ENCODE measurements around the gene ATF1. TPM values are rescaled to one million over a fixed set of nuclear protein-coding genes. Genes with fewer than 3 reads are reported as not detected.
A peak's percentile ranks its signal among the peaks of the same experiment; 100 is the strongest.

Gene ATF1
- total RNA-seq, 1 donor from 2014 or later: 24.8 TPM

- no peaks in the 10 kb centered on the region for H3K9me3 Mint-ChIP-seq
- Histone ChIP-seq H3K36me3 (no peaks in the 10 kb centered on the region), H3K79me2 (ENCODE audit: low read depth) (no peaks in the 10 kb centered on the region), H3K9ac (no peak overlapping the region), H3K4me1 (no peaks in the 10 kb centered on the region), H3K9me3 (ENCODE audit: low read depth) (no peaks in the 10 kb centered on the region), H3K27ac (no peak overlapping the region), H4K20me1 (ENCODE audit: low read depth) (no peaks in the 10 kb centered on the region), H3K4me3 (no peak overlapping the region), H2AFZ (replicated peaks) (no peak overlapping the region), H3F3A (ENCODE audit: low read depth) (no peaks in the 10 kb centered on the region), H3K4me2 (no peak overlapping the region), H3K27me3 (no peaks in the 10 kb centered on the region)
- TF ChIP-seq EZH2phosphoT487 (IDR thresholded peaks at IDR 0.05) (no peak), EZH2 (IDR thresholded peaks at IDR 0.05) (no peak), CTCF (IDR thresholded peaks at IDR 0.05) (no peak)
- H3K4me3 Mint-ChIP-seq: no peak overlapping the region
- peak overlapping the region; percentile 1 for H3K27ac Mint-ChIP-seq
- no peaks in the 10 kb centered on the region for H3K27me3 Mint-ChIP-seq (ENCODE audit: insufficient read depth, low read depth)
- peaks cover 17% of the 10 kb centered on the region for H3K36me3 Mint-ChIP-seq
- H3K4me1 Mint-ChIP-seq: no peaks in the 10 kb centered on the region
- no peak for DNase-seq (ENCODE audit: low spot score)
Measured at GRCh38 chr12:50751948-50752721, 11.8 kb upstream of the ATF1 start.

- Histone ChIP-seq H3K4me2 (no peak overlapping the region), H3K9me3 (ENCODE audit: low read depth) (no peaks in the 10 kb centered on the region), H3K36me3 (no peaks in the 10 kb centered on the region), H2AFZ (replicated peaks) (no peak overlapping the region), H3F3A (ENCODE audit: low read depth) (no peaks in the 10 kb centered on the region), H4K20me1 (ENCODE audit: low read depth) (no peaks in the 10 kb centered on the region), H3K27me3 (no peaks in the 10 kb centered on the region), H3K27ac (no peak overlapping the region), H3K4me1 (no peaks in the 10 kb centered on the region), H3K4me3 (no peak overlapping the region), H3K9ac (no peak overlapping the region), H3K79me2 (ENCODE audit: low read depth) (no peaks in the 10 kb centered on the region)
- Mint-ChIP-seq H3K4me3 (no peak overlapping the region), H3K9me3 (no peaks in the 10 kb centered on the region), H3K36me3 (peaks cover 15% of the 10 kb centered on the region), H3K27ac (no peak overlapping the region), H3K27me3 (ENCODE audit: insufficient read depth, low read depth) (no peaks in the 10 kb centered on the region), H3K4me1 (no peaks in the 10 kb centered on the region)
- no peak for DNase-seq (ENCODE audit: low spot score)
- no peak for TF ChIP-seq EZH2 (IDR thresholded peaks at IDR 0.05)
Measured at GRCh38 chr12:50753232-50753769, 10.6 kb upstream of the ATF1 start.

GRCh38 chr12:50764286-50765094 lies 589 bp downstream of the ATF1 start:
- no peaks in the 10 kb centered on the region for H3K36me3 ChIP-seq

More at GRCh38 chr12:50764286-50765094, 589 bp downstream of the ATF1 start:
- peaks cover 17% of the 10 kb centered on the region for H3K4me1 Mint-ChIP-seq
- H3K27ac Mint-ChIP-seq: peak overlapping the region; percentile 86
- peak overlapping the region; percentile 96 for H2AFZ ChIP-seq (replicated peaks)
- peaks cover 13% of the 10 kb centered on the region for H3K36me3 Mint-ChIP-seq
- peak; percentile 84 for DNase-seq (ENCODE audit: low spot score)
- H3K27me3 Mint-ChIP-seq (ENCODE audit: insufficient read depth, low read depth): no peaks in the 10 kb centered on the region
- no peak for TF ChIP-seq EZH2phosphoT487 (IDR thresholded peaks at IDR 0.05)
- no peak for TF ChIP-seq CTCF (IDR thresholded peaks at IDR 0.05)
- TF ChIP-seq EZH2 (IDR thresholded peaks at IDR 0.05): peak; percentile 10
- no peaks in the 10 kb centered on the region for H3K9me3 ChIP-seq (ENCODE audit: low read depth)
- no peaks in the 10 kb centered on the region for H3K27me3 ChIP-seq
- H3F3A ChIP-seq (ENCODE audit: low read depth): peaks cover 26% of the 10 kb centered on the region
- peak overlapping the region; percentile 97 for H3K4me3 Mint-ChIP-seq
- H3K4me3 ChIP-seq: peak overlapping the region; percentile 77
- H3K4me1 ChIP-seq: peaks cover 7% of the 10 kb centered on the region
- H3K9ac ChIP-seq: peak overlapping the region; percentile 54
- peak overlapping the region; percentile 89 for H3K4me2 ChIP-seq
- peaks cover 60% of the 10 kb centered on the region for H3K79me2 ChIP-seq (ENCODE audit: low read depth)
- H3K9me3 Mint-ChIP-seq: peaks cover 7% of the 10 kb centered on the region
- H4K20me1 ChIP-seq (ENCODE audit: low read depth): peaks cover 7% of the 10 kb centered on the region
- peak overlapping the region; percentile 93 for H3K27ac ChIP-seq

All from neural progenitor cell (in vitro differentiated cells).